Measurements from ENCODE around the gene VSIG10L. TPM values are rescaled to one million over a fixed set of nuclear protein-coding genes. Genes with fewer than 3 reads are reported as not detected.

VSIG10L gene
- total RNA-seq, 1 experiment from 2014 or later: 11.0 TPM

- in situ Hi-C loops (cut with HindIII; ENCODE audit: low pct_unique_long_range_greater_than_20kb, low sequenced_read_pairs): no loop called here
- DNase-seq (ENCODE audit: low read depth): peak; percentile 98
Observed at GRCh38 chr19:51366389-51367254, 24.7 kb upstream of the VSIG10L start.

- DNase-seq (ENCODE audit: low read depth): no peak
- in situ Hi-C loops (cut with HindIII; ENCODE audit: low pct_unique_long_range_greater_than_20kb, low sequenced_read_pairs): no loop called here
Observed at GRCh38 chr19:51365965-51366388, 24.0 kb upstream of the VSIG10L start, which contains the start of gene ETFB. ETFB (minus strand) TSS chr19:51366388; CDS start chr19:51366326, 62 bp downstream.

DNA sequence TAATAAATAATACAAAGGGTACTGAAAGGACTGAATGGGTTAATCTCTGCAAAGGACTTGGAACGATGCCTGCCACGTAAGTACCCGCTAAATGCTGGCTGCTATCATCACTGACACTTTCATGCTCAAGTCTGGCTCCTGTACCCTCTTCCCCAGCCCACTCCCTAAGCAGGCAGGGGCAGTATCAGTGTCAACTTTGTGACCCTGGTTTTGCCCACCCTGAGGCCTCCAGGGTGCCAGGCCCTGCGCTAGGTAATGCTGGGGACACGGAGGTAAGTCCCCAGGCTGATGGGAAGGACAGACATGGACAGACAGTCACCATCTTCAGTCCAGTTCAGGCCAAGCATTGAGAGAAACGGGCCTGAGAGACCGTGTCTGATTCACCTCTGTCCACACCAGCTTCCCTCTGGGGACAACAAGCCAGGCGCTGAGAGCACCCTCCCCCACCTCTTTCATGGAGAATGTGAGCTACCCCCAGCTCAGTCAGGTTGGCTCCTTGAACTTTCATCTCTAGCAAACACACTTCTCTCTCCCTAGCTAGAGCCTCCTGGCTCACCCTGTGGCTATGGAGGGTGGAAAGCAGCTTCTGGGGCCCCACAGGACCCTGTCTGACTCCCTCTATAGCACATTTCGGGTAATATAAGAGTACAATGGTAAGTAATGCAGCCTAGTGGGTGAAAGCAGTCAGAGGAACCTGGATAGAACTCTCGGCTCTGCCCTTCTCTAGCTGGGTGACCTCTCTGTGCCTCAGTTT, 23.4 kb upstream of the VSIG10L start:
- DNase-seq (ENCODE audit: low read depth): peak; percentile 61
- in situ Hi-C loops (cut with HindIII; ENCODE audit: low pct_unique_long_range_greater_than_20kb, low sequenced_read_pairs): no loop called here

GRCh38 chr19:51364200-51365106, 22.5 kb upstream of the VSIG10L start:
- DNase-seq (ENCODE audit: low read depth): peak; percentile 39
- in situ Hi-C loops (cut with HindIII; ENCODE audit: low pct_unique_long_range_greater_than_20kb, low sequenced_read_pairs): no loop called here

DNA sequence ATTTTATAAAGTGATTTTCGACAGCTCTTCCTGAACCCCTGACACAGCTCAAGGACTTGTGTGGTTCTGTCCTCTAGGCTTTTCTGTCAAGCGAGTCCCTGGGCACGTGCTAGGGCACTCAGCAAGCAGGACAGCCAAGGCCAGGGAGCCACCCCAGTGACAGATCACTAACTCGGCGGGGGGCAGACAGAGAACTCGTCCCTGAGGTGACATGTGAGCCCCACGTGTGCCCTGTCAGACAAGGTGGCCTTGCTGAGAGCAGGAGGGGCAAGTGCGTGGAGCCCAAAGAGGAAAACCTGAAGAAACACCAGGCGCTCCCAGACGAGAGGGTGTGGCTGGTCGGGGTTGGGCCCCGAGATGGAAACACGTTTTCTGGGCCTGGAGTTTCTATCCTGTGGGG, 19.3 kb upstream of the VSIG10L start:
- in situ Hi-C loops (cut with HindIII; ENCODE audit: low pct_unique_long_range_greater_than_20kb, low sequenced_read_pairs): no loop called here
- no peak for DNase-seq (ENCODE audit: low read depth)

- in situ Hi-C loops (cut with HindIII; ENCODE audit: low pct_unique_long_range_greater_than_20kb, low sequenced_read_pairs): no loop called here
- DNase-seq (ENCODE audit: low read depth): peak; percentile 74
Observed at GRCh38 chr19:51359294-51359693, 17.4 kb upstream of the VSIG10L start.

DNA sequence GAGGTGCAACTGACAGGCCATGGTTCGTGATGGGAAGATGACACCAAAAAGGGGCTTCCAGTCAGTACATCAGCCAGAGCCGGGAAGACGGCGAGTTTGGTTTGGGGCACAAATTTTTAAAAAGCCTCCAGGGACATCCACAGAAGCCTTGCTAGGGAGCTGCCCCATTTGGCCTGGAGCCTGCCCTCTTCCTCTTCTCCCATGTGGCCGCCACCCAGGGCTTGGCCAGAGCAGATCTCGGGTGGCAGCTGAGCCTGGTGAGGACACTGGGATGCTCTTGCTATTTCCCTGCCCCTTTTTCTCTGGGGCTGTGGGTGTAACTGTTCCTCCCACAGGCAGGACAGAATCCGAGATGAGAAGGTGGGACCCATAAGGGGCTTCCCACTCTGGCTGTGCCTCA, 16.0 kb upstream of the VSIG10L start:
- DNase-seq (ENCODE audit: low read depth): no peak
- in situ Hi-C loops (cut with HindIII; ENCODE audit: low pct_unique_long_range_greater_than_20kb, low sequenced_read_pairs): no loop called here

- DNase-seq (ENCODE audit: low read depth): no peak
- in situ Hi-C loops (cut with HindIII; ENCODE audit: low pct_unique_long_range_greater_than_20kb, low sequenced_read_pairs): no loop called here
Observed at GRCh38 chr19:51356159-51356801, 14.3 kb upstream of the VSIG10L start.

DNA sequence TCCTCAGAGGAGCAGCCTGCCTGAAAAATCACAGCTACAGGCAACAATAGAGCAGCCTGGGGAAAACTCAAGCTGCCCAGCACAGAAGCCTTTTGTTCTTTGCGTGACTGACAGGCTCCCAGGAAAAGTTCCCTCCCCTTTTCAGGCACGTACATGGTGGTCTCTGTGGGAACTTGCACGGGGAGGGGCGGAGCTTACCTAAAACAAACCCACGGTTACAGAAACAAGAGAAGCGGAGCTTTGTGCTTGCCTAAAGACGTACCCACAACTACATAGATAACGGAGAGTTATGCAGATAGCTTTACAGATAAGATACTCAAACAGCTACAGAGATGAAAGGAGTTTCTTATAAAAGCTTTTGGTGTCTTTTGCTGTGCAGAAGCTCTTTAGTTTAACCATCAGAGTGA, 12.8 kb upstream of the VSIG10L start:
- DNase-seq (ENCODE audit: low read depth): no peak
- in situ Hi-C loops (cut with HindIII; ENCODE audit: low pct_unique_long_range_greater_than_20kb, low sequenced_read_pairs): no loop called here

- in situ Hi-C loops (cut with HindIII; ENCODE audit: low pct_unique_long_range_greater_than_20kb, low sequenced_read_pairs): no loop called here
- DNase-seq (ENCODE audit: low read depth): no peak
Observed at GRCh38 chr19:51354103-51354741, 12.3 kb upstream of the VSIG10L start.

- in situ Hi-C loops (cut with HindIII; ENCODE audit: low pct_unique_long_range_greater_than_20kb, low sequenced_read_pairs): no loop called here
- no peak for DNase-seq (ENCODE audit: low read depth)
Observed at GRCh38 chr19:51352783-51353360, 10.9 kb upstream of the VSIG10L start.

DNA sequence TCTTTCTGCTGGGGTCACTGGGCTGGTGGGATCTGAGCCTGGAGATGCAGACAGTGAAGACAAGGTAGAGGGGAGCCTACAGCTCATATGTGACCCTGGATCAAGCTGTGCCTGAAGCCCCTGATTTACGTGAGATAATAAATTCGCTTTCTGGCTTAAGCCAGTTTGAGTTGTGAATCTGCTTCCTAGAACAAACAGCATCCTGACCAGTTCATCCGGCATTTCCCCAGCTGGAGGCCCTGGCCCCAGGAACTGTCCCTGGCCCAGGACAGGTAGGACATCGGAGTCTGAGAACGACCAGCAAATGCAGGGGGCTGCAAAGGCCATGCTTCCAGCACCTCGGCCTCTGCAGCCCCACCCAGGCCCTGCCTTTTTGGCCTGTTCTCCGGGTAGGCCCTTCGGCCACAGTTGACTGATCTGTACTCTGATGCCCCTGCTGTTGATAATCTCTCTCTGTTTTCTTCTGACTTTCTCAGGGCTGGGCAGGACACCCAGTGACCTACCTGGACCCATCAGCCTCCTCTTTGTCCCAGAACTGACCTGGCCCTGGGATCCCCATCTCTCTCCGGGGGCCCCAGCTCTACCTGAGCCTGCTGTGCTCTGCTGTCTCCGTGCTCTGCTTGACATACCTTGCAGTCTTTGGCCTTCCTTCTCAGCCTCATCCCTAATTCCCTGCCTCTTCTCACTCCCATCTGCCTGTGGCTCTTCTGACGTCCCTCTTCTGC, 9.5 kb upstream of the VSIG10L start:
- DNase-seq (ENCODE audit: low read depth): no peak
- in situ Hi-C loops (cut with HindIII; ENCODE audit: low pct_unique_long_range_greater_than_20kb, low sequenced_read_pairs): no loop called here

GRCh38 chr19:51347209-51347928, 5.4 kb upstream of the VSIG10L start:
- in situ Hi-C loops (cut with HindIII; ENCODE audit: low pct_unique_long_range_greater_than_20kb, low sequenced_read_pairs): no loop called here
- peak; percentile 79 for DNase-seq (ENCODE audit: low read depth)

- DNase-seq (ENCODE audit: low read depth): no peak
- in situ Hi-C loops (cut with HindIII; ENCODE audit: low pct_unique_long_range_greater_than_20kb, low sequenced_read_pairs): no loop called here
Observed at GRCh38 chr19:51346742-51347141, 4.8 kb upstream of the VSIG10L start.

GRCh38 chr19:51345076-51345620, 3.2 kb upstream of the VSIG10L start:
- in situ Hi-C loops (cut with HindIII; ENCODE audit: low pct_unique_long_range_greater_than_20kb, low sequenced_read_pairs): no loop called here
- DNase-seq (ENCODE audit: low read depth): no peak

Data from Caki2 (cell line).